Pancreas (tissue), 10 donors: ENCODE results near the gene BRCA1. TPM values are rescaled to one million over a fixed set of nuclear protein-coding genes. Genes with fewer than 3 reads are reported as not detected.
"Not testable (repeated sequence)": the region's sequence is repeated elsewhere in the genome, so short reads cannot be mapped to it uniquely, and the experiment has no call there.

Experiments
- ATAC-seq, 4 donors: fragments of 200-7000 bp; cut with Tn5 transposase; one replicate each; pipeline versions ENCODE4 v1.8.0 to v1.9.1; 2020; ENCODE audit warnings: mild to moderate bottlenecking in 4 of 4, moderate library complexity in 4 of 4
- DNase-seq, 6 donors: peaks; one replicate each; pipeline ENCODE4 v3.0.0-alpha.2; 2020
- FAIRE-seq: peaks from 2 replicates; lab custom pipeline; 2012; peaks lifted over from hg19 to GRCh38; lab: Jason Lieb, UNC
- H3K27ac ChIP-seq, 4 donors: fragments of 200-600 bp; sonication (generic); 1 replicate in 3 of 4; 2 replicates in 1 of 4; pipeline versions ENCODE4 v1.5.0 to v1.8.0; 2020
- H3K27me3 ChIP-seq, 4 donors: fragments of 200-600 bp; one replicate each; pipeline ENCODE4 v1.8.0; 2021
- H3K36me3 ChIP-seq, 3 donors: fragments of 200-600 bp; sonication (generic) in 1 of 3; one replicate each; pipeline versions ENCODE4 v1.5.0 to v1.8.0; 2020 to 2021
- H3K4me1 ChIP-seq, 3 donors: fragments of 200-600 bp; one replicate each; pipeline ENCODE4 v1.8.0; 2021
- H3K4me3 ChIP-seq, 4 donors: fragments of 200-600 bp; sonication (generic) in 2 of 4; one replicate each; pipeline versions ENCODE4 v1.5.0 to v1.8.0; 2020 to 2021
- H3K9me3 ChIP-seq, 4 donors: fragments of 200-600 bp; one replicate each; pipeline ENCODE4 v1.8.0; 2021
- WGBS, 2 donors: extraction: QIAGEN DNeasy Blood & Tissue Kit; methylation state at CpG; one replicate each; pipeline ENCODE4 v1.1.7; 2013; 5-methylcytosine and 5-hydroxymethylcytosine counted together
- intact Hi-C, 3 donors: fragments of 100-400 bp; cut with DNase I; formaldehyde crosslinking; loops; one replicate each; pipeline versions ENCODE4 v1.11.1 to v1.14.2; 2022
- polyA plus RNA-seq, 2 donors: library from polyadenylated mRNA; stranded (reverse); fragments of 200-250 nt; gene quantifications; one replicate each; pipeline ENCODE4 v1.2.3, GENCODE V29; 2013
- total RNA-seq, 6 donors: library from RNA; stranded (reverse); fragmentation: NEBNext Ultra II Directional in 4 of 6; extraction: Animal tissue kit (Norgen Biotek cat#: 25700) in 4 of 6; gene quantifications; one replicate each; pipeline versions ENCODE4 v1.2.1 to v1.2.4, GENCODE V29; 2021 to 2023
- TF ChIP-seq, protein P1 (sequence below), 4 donors: fragments of 200-600 bp; sonication (generic) in 3 of 4; IDR thresholded peaks; one replicate each; pipeline versions ENCODE4 v1.5.0 to v1.8.0; 2021; ENCODE audit warnings: antibody characterized with exemption in 4 of 4
- donor health status: healthy with polysubstance abuse.
- donor health status: DM: no; HTN: no; CAD: no; lungs with moderate emphysema.
- donor health status: DM: no; HTN: no; CAD: no.
- donor health status: control.
- donor health status: control.
- donor health status: Bipolar disorder and iron deficiency.
- donor health status: DM: yes; HTN: yes; CAD: no.
- donor health status: DM: no; HTN: no; CAD: no.
- donor health status: DM: no; HTN: no; CAD: no.
- donor health status: DM: yes; HTN: yes; CAD: no.

Gene BRCA1
- total and polyA plus RNA-seq, 8 donors: 1.1 to 4.6 (median 2.4) TPM

DNA sequence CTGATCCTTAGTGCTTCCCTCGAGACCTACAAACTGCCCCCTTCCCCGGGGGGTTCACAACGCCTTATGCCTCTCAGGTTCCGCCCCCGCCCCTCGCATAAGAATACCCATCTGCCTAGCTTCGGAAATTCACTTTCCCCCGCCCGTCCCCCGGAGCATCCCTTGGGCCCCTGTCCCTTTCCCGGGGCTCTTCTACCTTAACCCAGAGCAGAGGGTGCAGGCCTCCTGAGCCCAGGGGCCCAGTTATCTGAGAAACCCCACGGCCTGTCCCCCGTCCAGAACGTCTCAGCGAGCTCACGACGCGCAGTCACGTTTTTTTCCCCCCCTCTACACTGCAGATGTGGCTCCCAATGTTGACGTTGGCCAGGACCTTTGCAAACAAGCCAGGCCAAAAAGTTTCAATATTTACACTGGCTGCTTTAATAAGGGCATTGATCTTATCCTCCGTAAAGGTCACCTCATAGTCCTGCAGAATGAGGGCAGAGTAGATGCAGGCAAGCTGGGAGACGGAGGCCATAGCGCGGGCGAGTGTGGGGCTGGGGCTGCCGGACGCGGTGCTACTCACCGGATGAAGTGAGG, 44.5 kb upstream of the BRCA1 start:
- peak overlapping the region; percentile 87 to 99 (median 93) for H3K27ac ChIP-seq
- TF ChIP-seq, protein P1, sequence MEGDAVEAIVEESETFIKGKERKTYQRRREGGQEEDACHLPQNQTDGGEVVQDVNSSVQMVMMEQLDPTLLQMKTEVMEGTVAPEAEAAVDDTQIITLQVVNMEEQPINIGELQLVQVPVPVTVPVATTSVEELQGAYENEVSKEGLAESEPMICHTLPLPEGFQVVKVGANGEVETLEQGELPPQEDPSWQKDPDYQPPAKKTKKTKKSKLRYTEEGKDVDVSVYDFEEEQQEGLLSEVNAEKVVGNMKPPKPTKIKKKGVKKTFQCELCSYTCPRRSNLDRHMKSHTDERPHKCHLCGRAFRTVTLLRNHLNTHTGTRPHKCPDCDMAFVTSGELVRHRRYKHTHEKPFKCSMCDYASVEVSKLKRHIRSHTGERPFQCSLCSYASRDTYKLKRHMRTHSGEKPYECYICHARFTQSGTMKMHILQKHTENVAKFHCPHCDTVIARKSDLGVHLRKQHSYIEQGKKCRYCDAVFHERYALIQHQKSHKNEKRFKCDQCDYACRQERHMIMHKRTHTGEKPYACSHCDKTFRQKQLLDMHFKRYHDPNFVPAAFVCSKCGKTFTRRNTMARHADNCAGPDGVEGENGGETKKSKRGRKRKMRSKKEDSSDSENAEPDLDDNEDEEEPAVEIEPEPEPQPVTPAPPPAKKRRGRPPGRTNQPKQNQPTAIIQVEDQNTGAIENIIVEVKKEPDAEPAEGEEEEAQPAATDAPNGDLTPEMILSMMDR (IDR thresholded peaks at IDR 0.05): no peak
- peak overlapping the region; percentile 52 to 81 (median 69) for H3K4me3 ChIP-seq
- H3K4me1 ChIP-seq: peaks cover 18 to 24% (median 22%) of the 10 kb centered on the region in 3 donors
- H3K27me3 ChIP-seq: no peaks in the 10 kb centered on the region
- DNase-seq: peak in 3 of 6 donors; percentile 51 to 82 (median 65)
- ATAC-seq: peak; percentile 41 to 59 (median 44)
- no peaks in the 10 kb centered on the region for H3K9me3 ChIP-seq
- intact Hi-C loops: no loop called here
- no peaks in the 10 kb centered on the region for H3K36me3 ChIP-seq
- no peak for FAIRE-seq
- 1% methylated on average over 29 of the region's 29 CpGs for WGBS, 2 donors

DNA sequence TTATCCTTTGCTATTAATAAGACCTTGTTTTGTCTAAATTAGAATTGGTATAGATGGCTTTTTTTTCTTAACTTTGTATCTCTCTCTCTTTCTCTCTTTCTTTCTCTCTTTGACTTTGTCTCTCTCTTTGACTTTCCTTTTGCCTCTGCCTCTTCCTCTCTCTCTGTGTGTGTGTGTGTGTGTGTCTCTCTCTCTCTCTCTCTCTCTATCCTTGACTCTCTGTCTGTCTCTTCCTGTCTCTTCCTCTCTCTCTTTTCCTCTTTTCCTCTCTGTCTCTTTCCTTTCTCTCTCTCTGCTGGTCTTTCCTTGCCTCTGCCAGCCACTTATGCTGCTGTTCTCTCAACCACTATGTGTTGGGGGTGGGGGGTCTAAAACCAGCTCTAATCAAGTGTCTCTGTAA, 40.8 kb upstream of the BRCA1 start:
- H3K4me1 ChIP-seq, H3K4me3 ChIP-seq, intact Hi-C loops, H3K36me3 ChIP-seq, H3K27me3 ChIP-seq, H3K9me3 ChIP-seq, DNase-seq, ATAC-seq, H3K27ac ChIP-seq, FAIRE-seq: not testable (repeated sequence)

DNA sequence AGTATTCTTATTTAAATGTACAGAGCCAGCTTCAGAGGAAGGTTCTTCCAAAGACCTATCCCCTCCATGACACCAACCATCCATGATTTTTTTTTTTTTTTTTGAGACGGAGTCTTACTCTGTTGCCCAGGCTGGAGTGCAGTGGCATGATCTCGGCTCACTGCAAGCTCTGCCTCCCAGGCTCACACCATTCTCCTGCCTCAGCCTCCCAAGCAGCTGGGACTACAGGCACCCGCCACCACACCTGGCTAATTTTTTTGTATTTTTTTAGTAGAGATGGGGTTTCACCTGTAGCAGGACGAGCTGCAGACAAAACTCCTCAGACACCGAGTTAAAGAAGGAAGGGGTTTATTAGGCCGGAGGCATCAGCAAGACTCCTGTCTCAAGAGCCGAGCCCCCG, 34.8 kb upstream of the BRCA1 start:
- H3K4me3 ChIP-seq, ATAC-seq, intact Hi-C loops, H3K27me3 ChIP-seq, H3K36me3 ChIP-seq, FAIRE-seq, H3K9me3 ChIP-seq, H3K27ac ChIP-seq, DNase-seq, H3K4me1 ChIP-seq: not testable (repeated sequence)
- WGBS, 2 donors: 96% methylated on average over 8 of the region's 8 CpGs

DNA sequence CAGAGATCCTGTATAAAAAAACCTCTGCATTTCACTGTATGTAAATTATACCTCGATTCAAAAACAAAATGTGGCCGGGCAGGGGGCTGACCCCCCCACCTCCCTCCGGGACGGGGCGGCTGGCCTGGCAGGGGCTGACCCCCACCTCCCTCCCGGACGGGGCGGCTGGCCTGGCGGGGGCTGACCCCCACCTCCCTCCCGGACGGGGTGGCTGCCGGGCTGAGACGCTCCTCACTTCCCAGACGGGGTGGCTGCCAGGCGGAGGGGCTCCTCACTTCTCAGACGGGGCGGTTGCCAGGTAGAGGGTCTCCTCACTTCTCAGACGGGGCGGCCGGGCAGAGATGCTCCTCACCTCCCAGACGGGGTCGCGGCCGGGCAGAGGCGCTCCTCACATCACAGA, 34.1 kb upstream of the BRCA1 start:
- H3K27ac ChIP-seq, H3K36me3 ChIP-seq, ATAC-seq, H3K9me3 ChIP-seq, DNase-seq, H3K4me1 ChIP-seq, intact Hi-C loops, H3K4me3 ChIP-seq, H3K27me3 ChIP-seq, FAIRE-seq: not testable (repeated sequence)
- WGBS, 2 donors: 93% methylated on average over 18 to 22 of the region's 25 CpGs

DNA sequence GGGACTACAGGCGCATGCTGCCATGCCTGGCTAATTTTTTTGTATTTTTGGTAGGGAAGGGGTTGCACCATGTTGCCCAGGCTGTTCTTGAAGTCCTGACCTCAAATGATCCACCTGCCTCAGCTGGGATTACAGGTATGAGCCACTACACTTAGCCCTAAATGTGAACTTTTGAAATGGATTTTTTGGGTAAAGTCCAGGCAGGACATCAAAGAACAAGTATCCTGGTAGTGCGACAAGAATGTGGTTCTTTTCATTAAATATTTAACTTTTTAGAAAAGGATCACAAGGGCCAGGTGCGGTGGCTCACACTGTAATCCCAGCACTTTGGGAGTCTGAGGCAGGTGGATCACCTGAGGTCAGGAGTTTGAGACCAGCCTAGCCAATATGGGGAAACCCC, 30.5 kb upstream of the BRCA1 start:
- TF ChIP-seq, protein P1 (IDR thresholded peaks at IDR 0.05): no peak
- FAIRE-seq (no peak), ATAC-seq (no peak), DNase-seq (no peak)
- H3K9me3 ChIP-seq: no peaks in the 10 kb centered on the region
- no peaks in the 10 kb centered on the region for H3K36me3 ChIP-seq
- H3K4me1 ChIP-seq: no peaks in the 10 kb centered on the region
- WGBS, 2 donors: 85 to 89% methylated on average over 3 of the region's 3 CpGs
- no peaks in the 10 kb centered on the region for H3K27me3 ChIP-seq
- intact Hi-C loops: no loop called here
- H3K4me3 ChIP-seq: no peak overlapping the region
- no peak overlapping the region for H3K27ac ChIP-seq

DNA sequence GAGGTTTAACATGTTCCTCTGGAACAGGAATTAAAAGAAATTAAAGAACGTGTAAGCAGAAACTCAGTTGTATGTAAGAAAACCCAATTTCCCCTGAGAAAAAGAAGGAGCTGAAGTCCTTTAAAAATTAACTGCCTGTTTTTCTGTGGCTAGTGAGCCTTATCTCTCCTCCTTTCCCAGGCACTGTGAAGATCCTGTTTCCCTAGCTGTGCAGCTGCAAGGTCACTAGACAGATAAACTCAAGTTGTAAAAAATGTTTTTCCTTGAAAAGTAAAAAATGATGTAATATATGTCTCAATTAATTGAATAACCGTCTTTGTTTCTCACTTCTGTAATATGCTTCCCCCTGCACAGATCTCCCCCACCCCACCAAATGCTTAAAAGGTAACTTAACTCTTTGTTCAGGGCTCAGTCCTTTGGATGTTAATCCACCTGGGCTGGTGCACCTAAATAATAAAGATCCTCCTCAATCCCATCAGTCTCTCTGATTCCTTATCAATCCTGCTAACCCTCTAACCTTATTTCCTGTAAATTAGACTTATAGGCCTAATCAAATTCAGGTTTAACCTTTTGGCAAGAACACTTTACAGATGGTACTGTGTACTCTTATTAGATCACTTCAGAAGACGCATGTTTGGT, 28.2 kb upstream of the BRCA1 start:
- ATAC-seq, H3K4me3 ChIP-seq, H3K27ac ChIP-seq, H3K36me3 ChIP-seq, H3K9me3 ChIP-seq, DNase-seq, H3K27me3 ChIP-seq, H3K4me1 ChIP-seq, FAIRE-seq, intact Hi-C loops: not testable (repeated sequence)
- 60 to 65% methylated on average over 3 of the region's 3 CpGs for WGBS, 2 donors

DNA sequence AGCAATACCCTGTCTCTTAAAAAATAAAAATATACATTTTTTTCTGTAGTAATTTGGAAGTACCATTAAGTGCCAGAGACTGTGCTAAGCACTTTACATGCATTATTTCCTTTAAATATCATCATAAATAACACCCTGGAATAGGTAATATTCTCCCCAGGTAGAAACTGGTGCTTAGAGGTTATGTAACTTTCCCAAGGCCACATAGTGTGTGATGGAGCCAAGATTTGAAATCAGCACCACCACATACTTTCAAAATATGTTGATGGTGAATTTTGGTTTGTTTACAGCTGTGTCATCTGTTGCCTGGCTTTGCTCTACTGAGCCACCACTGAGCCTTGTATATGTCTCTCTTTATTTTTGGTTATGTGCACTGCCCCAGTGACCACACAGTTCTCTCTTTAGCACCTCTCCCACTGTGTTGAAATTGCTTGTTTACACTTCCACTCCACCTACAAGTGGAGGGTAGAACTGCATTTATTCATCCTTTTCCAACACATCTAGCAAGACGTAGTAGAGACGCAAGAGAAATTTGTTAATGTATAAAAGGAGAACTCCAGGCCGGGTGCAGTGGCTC, 26.8 kb upstream of the BRCA1 start:
- H3K27ac ChIP-seq: no peak overlapping the region
- intact Hi-C loops: no loop called here
- ATAC-seq: peak in 1 of 4 donors; percentile 21
- H3K4me3 ChIP-seq: no peak overlapping the region
- H3K9me3 ChIP-seq: no peaks in the 10 kb centered on the region
- H3K27me3 ChIP-seq: no peaks in the 10 kb centered on the region
- no peaks in the 10 kb centered on the region for H3K4me1 ChIP-seq
- no peak for DNase-seq
- TF ChIP-seq, protein P1 (IDR thresholded peaks at IDR 0.05): no peak
- WGBS, 2 donors: 95 to 98% methylated on average over 3 of the region's 3 CpGs
- no peaks in the 10 kb centered on the region for H3K36me3 ChIP-seq
- no peak for FAIRE-seq
